C4-2B (cell line): ENCODE measurements around the gene STRIT1.

Experiments used
- H3K27ac ChIP-seq: fragments of 450-650 bp; 2 replicates; pipeline ENCODE4 v1.5.1; 2017
- CTCF ChIP-seq: fragments of 450-650 bp; conservative IDR thresholded peaks from 2 replicates; pipeline ENCODE4 v1.5.1; 2017; ENCODE audit warnings: mild to moderate bottlenecking
- ZFX ChIP-seq: fragments of 450-650 bp; IDR thresholded peaks from 2 replicates; pipeline ENCODE4 v1.6.1; 2017

Gene STRIT1

GRCh38 chr3:155248531-155249187, 44.8 kb downstream of the STRIT1 start:
- H3K27ac ChIP-seq = no peak overlapping the region
- no peak for TF ChIP-seq CTCF
- TF ChIP-seq ZFX = no peak

- H3K27ac ChIP-seq = no peak overlapping the region
- TF ChIP-seq CTCF (no peak), ZFX (no peak)
These were observed 48.8 kb downstream of the STRIT1 start for GRCh38 chr3:155244699-155245098.

- H3K27ac ChIP-seq = no peak overlapping the region
- no peak for TF ChIP-seq ZFX
- no peak for TF ChIP-seq CTCF
These were observed 49.3 kb downstream of the STRIT1 start for GRCh38 chr3:155244216-155244615.

GRCh38 chr3:155243512-155243921, 50.0 kb downstream of the STRIT1 start:
- H3K27ac ChIP-seq = no peak overlapping the region
- no peak for TF ChIP-seq ZFX
- TF ChIP-seq CTCF = no peak

GRCh38 chr3:155242342-155242741, 51.1 kb downstream of the STRIT1 start:
- H3K27ac ChIP-seq = no peak overlapping the region
- TF ChIP-seq CTCF (no peak), ZFX (no peak)

GRCh38 chr3:155241579-155241978, 51.9 kb downstream of the STRIT1 start:
- no peak overlapping the region for H3K27ac ChIP-seq
- no peak for TF ChIP-seq CTCF
